K562 (cell line): Measurements from ENCODE around the gene NELFA. TPM values are rescaled to one million over a fixed set of nuclear protein-coding genes. Genes with fewer than 3 reads are reported as not detected.

Experiments used
- ATAC-seq: fragments of 200-7000 bp; cut with Tn5 transposase; 3 replicates; pipeline ENCODE4 v1.9.1; 2020; ENCODE audit warnings: moderate library complexity
- BruUV-seq: library from RNA; stranded (reverse); fragments of 400-500 nt; replicated peaks from 2 replicates; lab custom pipeline; 2021; lab: Mats Ljungman, UMichigan
- CTCF ChIA-PET: fragments of 300-600 bp; formaldehyde crosslinking; extraction: SDS; loops from one replicate; lab custom pipeline; 2021; ENCODE audit warnings: low intra/inter-chr PET ratio; lab: Yijun Ruan, JAX
- POLR2A ChIA-PET: fragments of 300-600, 350-650 bp; sonication (Branson Sonifier 250); formaldehyde crosslinking; extraction: SDS; loops from one replicate; lab custom pipeline; 2021; ENCODE audit warnings: antibody characterized with exemption, inconsistent platforms; lab: Yijun Ruan, JAX
- DNase-seq, 4 experiments: peaks; one replicate each; pipeline versions ENCODE4 v3.0.0 to v3.0.0-alpha.2; 2011 to 2018; ENCODE audit warnings: low spot score in 3 of 4, mixed read lengths in 3 of 4; ENCODE audit errors: extremely low read depth in 1 of 4
- FAIRE-seq: peaks from 2 replicates; lab custom pipeline; 2011; peaks lifted over from hg19 to GRCh38; lab: Jason Lieb, UNC
- H2AFZ ChIP-seq: 2 replicates; pipeline ENCODE4 v1.6.0; 2011; ENCODE audit warnings: low read depth, low read length, control low read depth, inconsistent platforms
- H3K27ac ChIP-seq: fragments of 200-600 bp; 3 replicates; pipeline ENCODE4 v1.8.0; 2011; ENCODE audit warnings: low read depth, mild to moderate bottlenecking, control low read depth, inconsistent platforms, low read length, moderate library complexity, mixed read lengths; ENCODE audit errors: extremely low read depth
- H3K27me3 ChIP-seq, 2 experiments: fragments of 300-600 bp in 1 of 2; 2 replicates in 1 of 2; 3 replicates in 1 of 2; pipeline versions ENCODE4 v1.6.0 to v1.8.0; 2011; ENCODE audit warnings: inconsistent platforms in 2 of 2, low read length in 2 of 2, mild to moderate bottlenecking in 1 of 2, mixed read lengths in 1 of 2, moderate library complexity in 1 of 2; ENCODE audit not compliant: control insufficient read depth in 2 of 2, insufficient read depth in 2 of 2
- H3K36me3 ChIP-seq: fragments of 300-600 bp; 3 replicates; pipeline ENCODE4 v1.8.0; 2011; ENCODE audit warnings: mild to moderate bottlenecking, low read length, inconsistent platforms; ENCODE audit not compliant: control insufficient read depth, insufficient read depth
- H3K4me1 ChIP-seq, 2 experiments: fragments of 200-600 bp in 1 of 2; replicated peaks in 1 of 2; 2 replicates in 1 of 2; 3 replicates in 1 of 2; pipeline versions ENCODE4 v1.5.1 to v1.8.0; 2011; ENCODE audit warnings: inconsistent platforms in 2 of 2, low read length in 2 of 2, mild to moderate bottlenecking in 1 of 2, mixed read lengths in 1 of 2, moderate library complexity in 1 of 2; ENCODE audit not compliant: control insufficient read depth in 2 of 2, insufficient read depth in 2 of 2
- H3K4me2 ChIP-seq: 2 replicates; pipeline ENCODE4 v1.6.1; 2011; ENCODE audit warnings: low read length, control low read depth, inconsistent platforms, mixed read lengths; ENCODE audit not compliant: insufficient read depth
- H3K4me3 ChIP-seq: fragments of 200-600 bp; sonication (generic), shearing (Covaris generic); 2 replicates; pipeline ENCODE4 v1.5.1; 2016; ENCODE audit warnings: control low read depth, inconsistent platforms
- H3K79me2 ChIP-seq: fragments of 200-600 bp; 3 replicates; pipeline ENCODE4 v1.8.0; 2011; ENCODE audit warnings: low read length, inconsistent platforms; ENCODE audit not compliant: control insufficient read depth, insufficient read depth
- H3K9ac ChIP-seq, 2 experiments: 2 replicates each; pipeline versions ENCODE4 v1.6.0 to v1.6.1; 2011; ENCODE audit warnings: low read depth in 2 of 2, low read length in 2 of 2, control low read depth in 1 of 2, inconsistent platforms in 1 of 2, mild to moderate bottlenecking in 1 of 2, mixed read lengths in 1 of 2; ENCODE audit not compliant: insufficient read depth in 1 of 2
- H3K9me1 ChIP-seq: one replicate; pipeline ENCODE4 v1.6.0; 2011; ENCODE audit warnings: inconsistent platforms, mild to moderate bottlenecking, low read length, moderate library complexity; ENCODE audit not compliant: control insufficient read depth, insufficient read depth
- H3K9me3 ChIP-seq: replicated peaks from 2 replicates; pipeline ENCODE4 v1.5.1; 2011; ENCODE audit warnings: low read depth, low read length, inconsistent platforms; ENCODE audit not compliant: control insufficient read depth, insufficient read depth
- H4K20me1 ChIP-seq: replicated peaks from 2 replicates; pipeline ENCODE4 v1.6.1; 2011; ENCODE audit warnings: low read length, inconsistent platforms, mixed read lengths; ENCODE audit not compliant: control insufficient read depth, insufficient read depth
- CAMTA2 ChIP-seq: fragments of 250-450 bp; sonication (Bioruptor Pico); conservative IDR thresholded peaks from 2 replicates; pipeline ENCODE4 v1.5.1; 2022
- DIDO1 ChIP-seq: fragments of 450-650 bp; IDR thresholded peaks from 2 replicates; pipeline ENCODE4 v1.6.1; 2016; ENCODE audit warnings: low read depth, missing biosample characterization, missing genetic modification characterization
- EWSR1 ChIP-seq: fragments of 450-650 bp; IDR thresholded peaks from 2 replicates; pipeline ENCODE4 v1.6.1; 2018; ENCODE audit warnings: borderline replicate concordance, mild to moderate bottlenecking, low read depth, moderate library complexity; ENCODE audit not compliant: partially characterized antibody
- FOXJ3 ChIP-seq: sonication (generic); formaldehyde crosslinking; IDR thresholded peaks from 2 replicates; pipeline ENCODE4 v1.4.0; 2020; ENCODE audit warnings: mild to moderate bottlenecking, missing genetic modification reagents
- FUS ChIP-seq: fragments of 200-400 bp; formaldehyde crosslinking; optimal IDR thresholded peaks from 2 replicates; pipeline ENCODE3; 2017; ENCODE audit warnings: low read depth, low read length
- HEY1 ChIP-seq: fragments of 250-450 bp; sonication (Bioruptor Pico); IDR thresholded peaks from 2 replicates; pipeline ENCODE4 v1.5.0; 2020; ENCODE audit warnings: mild to moderate bottlenecking, moderate library complexity, borderline replicate concordance
- HOXB6 ChIP-seq: fragments of 250-450 bp; sonication (Bioruptor Pico); IDR thresholded peaks from 2 replicates; pipeline ENCODE4 v1.5.1; 2022; ENCODE audit warnings: mild to moderate bottlenecking, borderline replicate concordance
- NR3C1 ChIP-seq: sonication (generic); formaldehyde crosslinking; IDR thresholded peaks from 2 replicates; pipeline ENCODE4 v1.8.1; 2022; ENCODE audit warnings: missing genetic modification reagents
- RBM15 ChIP-seq: fragments of 200-400 bp; formaldehyde crosslinking; IDR thresholded peaks from 2 replicates; pipeline ENCODE4 v1.6.1; 2018; ENCODE audit warnings: mild to moderate bottlenecking, low read length, moderate library complexity; ENCODE audit not compliant: insufficient read depth
- STAT5B ChIP-seq: fragments of 250-450 bp; sonication (Bioruptor Pico); IDR thresholded peaks from 2 replicates; pipeline ENCODE4 v1.8.0; 2021; ENCODE audit warnings: mild to moderate bottlenecking, inconsistent platforms
- WHSC1 ChIP-seq: IDR thresholded peaks from one replicate; pipeline ENCODE4 v1.6.1; 2012; ENCODE audit warnings: low read length, control low read depth, inconsistent platforms
- XRCC3 ChIP-seq: fragments of 450-650 bp; IDR thresholded peaks from 2 replicates; pipeline ENCODE4 v1.6.1; 2017; ENCODE audit warnings: mild to moderate bottlenecking, moderate library complexity
- ZBTB17 ChIP-seq: fragments of 450-650 bp; formaldehyde crosslinking; IDR thresholded peaks from 2 replicates; pipeline ENCODE4 v1.4.0; 2020; ENCODE audit warnings: mild to moderate bottlenecking
- ZNF395 ChIP-seq: fragments of 200-800 bp; sonication (Bioruptor generic); IDR thresholded peaks from 2 replicates; pipeline ENCODE4 v1.6.1; 2017; ENCODE audit warnings: missing genetic modification characterization, missing compliant biosample characterization
- WGBS: fragments of 100-300 bp; shearing (Covaris generic); methylation state at CpG from one replicate; pipeline ENCODE4 v1.1.6; 2016; ENCODE audit warnings: low coverage, mixed read lengths; ENCODE audit not compliant: insufficient coverage; ENCODE audit errors: missing lambda C conversion rate; 5-methylcytosine and 5-hydroxymethylcytosine counted together
- in situ Hi-C: fragments of 300-500 bp; cut with MboI; formaldehyde crosslinking; loops from 4 replicates; pipeline ENCODE4 v1.15.0; 2018; ENCODE audit warnings: inconsistent platforms, mixed read lengths
- intact Hi-C: fragments of 100-400 bp; cut with micrococcal nuclease; formaldehyde crosslinking; loops from 2 replicates; pipeline ENCODE4 v1.14.2; 2022
- polyA plus RNA-seq, 8 experiments: library from polyadenylated mRNA; depleted of rRNA in 4 of 8; stranded (reverse) in 5 of 8; unstranded in 3 of 8; fragments of >200 nt; fragmentation: Nextera tagmentation in 2 of 8; fragmentation: Illumina TruSeq in 1 of 8; extraction: Ambion mirVana in 2 of 8; extraction: Trizol in 1 of 8; gene quantifications; 2 replicates each; pipeline versions ENCODE4 v1.2.1 to v1.2.3, GENCODE V29; 2011 to 2014; ENCODE audit warnings: inconsistent platforms in 1 of 8, missing spikeins in 1 of 8
- total RNA-seq, 7 experiments: library from RNA; depleted of rRNA in 6 of 7; stranded (reverse); fragments of >200 nt in 6 of 7; fragmentation: Illumina TruSeq in 2 of 7; extraction: Trizol in 2 of 7; gene quantifications; 2 replicates each; pipeline versions ENCODE4 v1.2.1 to v1.2.3, GENCODE V29; 2011 to 2021; ENCODE audit warnings: low replicate concordance in 1 of 7

The NELFA gene
- total and polyA plus RNA-seq, 9 of the 15 experiments (the other 6 are each of a cell fraction or from before 2014, with no cell fraction given) = 0.76 to 59.6 (median 14.8) TPM

GRCh38 chr4:1989533-1990347 lies 19.0 kb downstream of the NELFA start:
- Histone ChIP-seq H3K9me1 (peaks cover 3% of the 10 kb centered on the region), H3K36me3 (peaks cover 72% of the 10 kb centered on the region; the same call in 2 of the 3 replicates), H3K4me1 (peaks cover 0 to 42% of the 10 kb centered on the region in 2 experiments; a peak in 2 of 5 replicates), H3K27ac (no peak overlapping the region), H3K9me3 (no peaks in the 10 kb centered on the region), H3K4me2 (no peak overlapping the region), H2AFZ (no peak overlapping the region), H3K4me3 (no peak overlapping the region), H3K9ac (no peak overlapping the region), H3K79me2 (peaks cover 37% of the 10 kb centered on the region), H3K27me3 (no peaks in the 10 kb centered on the region), H4K20me1 (no peaks in the 10 kb centered on the region; the same call in 1 of the 2 replicates)
- no peak for FAIRE-seq
- no peak for TF ChIP-seq XRCC3
- CTCF ChIA-PET = no interaction called here
- POLR2A ChIA-PET = interaction anchor here (0.7 kb wide), 1 partner anchor 12 kb away, joined by 3 read pairs; no protein-coding TSS in a partner anchor
- 88% methylated on average over 29 of the region's 33 CpGs for WGBS
- no TSS peak for BruUV-seq
- ATAC-seq = no peak
- intact Hi-C loops = no loop called here
- in situ Hi-C loops = no loop called here
- DNase-seq = no peak

GRCh38 chr4:1988327-1988724 lies 20.4 kb downstream of the NELFA start:
- ChIA-PET POLR2A (interaction anchor here (0.6 to 1.0 kb wide), 5 partner anchors 11 to 196 kb away, joined by 3 to 4 read pairs (median 3); partner anchors contain the start of gene NELFA), CTCF (no interaction called here)
- no peak overlapping the region for H3K27ac ChIP-seq
- WGBS = 91% methylated on average over 12 of the region's 12 CpGs
- no peaks in the 10 kb centered on the region for H3K27me3 ChIP-seq
- H3K79me2 ChIP-seq = peaks cover 27% of the 10 kb centered on the region
- no peak overlapping the region for H3K4me3 ChIP-seq
- H2AFZ ChIP-seq = no peak overlapping the region
- no peaks in the 10 kb centered on the region for H3K9me3 ChIP-seq
- DNase-seq (no peak), FAIRE-seq (no peak), ATAC-seq (no peak)
- no peak overlapping the region for H3K4me2 ChIP-seq
- in situ Hi-C loops = no loop called here
- H4K20me1 ChIP-seq = no peaks in the 10 kb centered on the region; the same call in 1 of the 2 replicates
- H3K9ac ChIP-seq = no peak overlapping the region
- BruUV-seq = no TSS peak
- H3K36me3 ChIP-seq = peaks cover 86% of the 10 kb centered on the region; the same call in 2 of the 3 replicates
- peaks cover 0 to 56% of the 10 kb centered on the region in 2 experiments; a peak in 2 of 5 replicates for H3K4me1 ChIP-seq
- intact Hi-C loops = no loop called here
- peaks cover 3% of the 10 kb centered on the region for H3K9me1 ChIP-seq
- no peak for TF ChIP-seq FUS
- no peak for TF ChIP-seq NR3C1 (CRISPR knock-in tag)
- no peak for TF ChIP-seq ZBTB17 (CRISPR knock-in tag)
- no peak for TF ChIP-seq DIDO1 (tag)
- no peak for TF ChIP-seq HOXB6 (CRISPR knock-in tag)
- TF ChIP-seq WHSC1 = no peak
- TF ChIP-seq EWSR1 = no peak
- TF ChIP-seq FOXJ3 (CRISPR knock-in tag) = no peak
- TF ChIP-seq ZNF395 = no peak
- TF ChIP-seq STAT5B = no peak
- TF ChIP-seq RBM15 = no peak
- TF ChIP-seq HEY1 = no peak
- no peak for TF ChIP-seq CAMTA2 (CRISPR knock-in tag)
